Activated CD4-positive, alpha-beta T cell treated with anti-CD3 and anti-CD28 coated beads, Interleukin-2, Interleukin-6, amounts not matched to agents 100 ng/mL and 50 ng/mL, durations not matched to agents 16 hours and 8 hours (primary cell): ENCODE results near the gene USP51.
"Not testable (repeated sequence)": the region's sequence is repeated elsewhere in the genome, so short reads cannot be mapped to it uniquely, and the experiment has no call there.

Experiments used
- DNase-seq: peaks from one replicate; pipeline ENCODE4 v3.0.0-alpha.2; 2020

The USP51 gene

DNA sequence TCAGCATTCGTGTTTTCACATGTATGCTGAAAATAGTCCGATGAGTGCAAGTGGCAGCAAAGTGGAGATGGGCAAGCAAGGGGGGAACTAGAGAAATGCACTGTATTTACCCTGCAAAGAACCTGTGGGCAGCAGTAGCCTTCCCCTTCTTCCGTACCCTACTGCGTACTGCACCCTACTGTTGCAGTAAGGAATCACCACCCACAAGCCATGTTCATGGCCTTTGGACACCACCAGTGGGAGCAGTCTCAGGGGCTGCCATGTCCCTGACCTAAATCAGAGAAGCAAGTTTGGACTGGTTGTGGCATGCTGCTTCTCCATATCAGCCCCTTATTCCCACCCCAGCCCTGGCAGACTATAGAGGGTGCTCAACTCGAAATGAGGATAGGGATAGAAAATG is 25.6 kb downstream of the USP51 start:
- DNase-seq: not testable (repeated sequence)

DNA sequence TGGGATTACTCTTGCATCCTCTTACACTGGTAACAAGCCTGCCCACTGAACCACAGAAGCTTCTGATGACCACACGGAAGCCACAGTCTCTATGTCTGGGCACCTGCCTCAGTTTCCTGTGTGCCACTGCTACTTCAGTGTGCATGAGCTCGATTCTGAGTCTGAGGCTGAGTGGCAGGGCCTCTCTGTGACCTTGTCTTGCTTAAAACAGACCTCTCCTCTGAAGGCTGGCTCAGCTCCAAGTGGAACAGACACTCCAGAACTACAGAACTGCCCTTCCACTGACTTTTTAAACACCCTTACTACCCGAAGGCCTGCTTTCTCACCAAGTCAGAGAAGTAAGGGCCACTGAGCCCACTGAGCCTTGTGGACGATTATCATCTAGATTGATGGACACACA is 29.7 kb downstream of the USP51 start:
- not testable (repeated sequence) for DNase-seq

DNA sequence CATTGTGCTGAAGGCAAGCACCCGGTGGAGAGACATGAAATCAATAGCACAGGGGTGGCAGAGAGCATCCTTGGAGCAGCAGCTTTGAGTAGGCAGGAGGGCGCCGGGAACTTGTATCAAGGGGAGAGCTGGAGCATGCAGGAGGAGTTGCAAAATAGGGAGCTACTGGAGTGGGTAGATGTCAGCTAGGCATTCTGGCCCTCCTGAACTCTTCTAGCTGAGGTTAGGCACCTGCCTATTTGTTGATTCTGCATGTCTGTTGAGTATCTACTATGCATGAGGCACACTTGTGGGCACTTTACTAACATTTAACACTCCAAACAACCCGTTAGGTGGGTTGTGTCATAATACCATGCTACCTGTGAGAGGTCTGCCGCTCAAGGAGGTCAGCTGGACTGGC is 30.2 kb downstream of the USP51 start:
- not testable (repeated sequence) for DNase-seq

DNA sequence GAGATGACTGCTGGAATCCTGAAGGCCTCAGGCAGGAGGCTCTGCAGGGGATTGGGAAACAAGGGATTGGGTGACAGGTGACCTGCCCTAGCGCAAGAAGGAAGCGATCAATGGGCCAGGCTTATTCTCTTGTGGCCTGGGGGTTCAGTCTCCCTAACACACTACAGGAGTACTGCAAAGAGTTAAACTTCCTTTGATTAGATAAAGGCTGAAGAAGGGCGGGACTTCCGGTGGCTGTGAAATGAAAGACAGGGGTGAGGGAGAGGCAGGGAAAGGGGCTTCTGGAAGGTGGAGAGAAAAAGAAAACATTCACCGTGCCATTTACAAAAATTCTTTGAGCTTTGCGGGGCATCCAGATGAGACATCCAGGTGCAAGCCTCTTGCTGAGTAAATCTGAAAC is 33.9 kb downstream of the USP51 start:
- not testable (repeated sequence) for DNase-seq

DNA sequence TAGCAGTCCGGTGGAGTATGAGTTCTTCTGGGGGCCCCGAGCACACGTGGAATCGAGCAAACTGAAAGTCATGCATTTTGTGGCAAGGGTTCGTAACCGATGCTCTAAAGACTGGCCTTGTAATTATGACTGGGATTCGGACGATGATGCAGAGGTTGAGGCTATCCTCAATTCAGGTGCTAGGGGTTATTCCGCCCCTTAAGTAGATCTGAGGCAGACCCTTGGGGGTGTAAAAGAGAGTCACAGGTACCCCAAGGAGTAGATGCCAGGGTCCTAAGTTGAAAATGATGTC is 36.9 kb downstream of the USP51 start:
- no peak for DNase-seq

DNA sequence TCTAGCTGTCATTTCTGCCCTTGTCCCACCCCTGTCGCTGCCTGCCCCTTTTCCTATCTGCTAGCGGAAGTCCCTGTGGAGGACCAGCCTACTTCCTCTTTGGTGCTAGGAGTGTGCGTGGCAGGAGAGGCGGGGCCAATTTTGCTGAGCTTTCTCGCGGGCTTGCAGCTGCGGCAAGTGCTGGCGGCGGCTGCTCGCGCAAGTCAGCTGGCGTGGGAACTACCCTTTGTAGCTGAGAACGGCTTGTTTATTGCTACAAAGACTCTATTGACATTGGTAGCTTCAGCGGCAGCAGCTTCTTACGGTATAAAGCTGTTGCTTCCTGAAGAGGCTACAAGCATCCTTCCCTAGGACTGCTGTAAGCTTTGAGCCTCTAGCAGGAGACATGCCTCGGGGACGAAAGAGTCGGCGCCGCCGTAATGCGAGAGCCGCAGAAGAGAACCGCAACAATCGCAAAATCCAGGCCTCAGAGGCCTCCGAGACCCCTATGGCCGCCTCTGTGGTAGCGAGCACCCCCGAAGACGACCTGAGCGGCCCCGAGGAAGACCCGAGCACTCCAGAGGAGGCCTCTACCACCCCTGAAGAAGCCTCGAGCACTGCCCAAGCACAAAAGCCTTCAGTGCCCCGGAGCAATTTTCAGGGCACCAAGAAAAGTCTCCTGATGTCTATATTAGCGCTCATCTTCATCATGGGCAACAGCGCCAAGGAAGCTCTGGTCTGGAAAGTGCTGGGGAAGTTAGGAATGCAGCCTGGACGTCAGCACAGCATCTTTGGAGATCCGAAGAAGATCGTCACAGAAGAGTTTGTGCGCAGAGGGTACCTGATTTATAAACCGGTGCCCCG is 37.4 kb downstream of the USP51 start, which contains the start of gene MAGEH1:
MAGEH1 (plus strand) TSS at position 138 of the 843 bp plus-strand sequence; CDS start at position 386, 248 bp downstream.
- peak; percentile 83 for DNase-seq

DNA sequence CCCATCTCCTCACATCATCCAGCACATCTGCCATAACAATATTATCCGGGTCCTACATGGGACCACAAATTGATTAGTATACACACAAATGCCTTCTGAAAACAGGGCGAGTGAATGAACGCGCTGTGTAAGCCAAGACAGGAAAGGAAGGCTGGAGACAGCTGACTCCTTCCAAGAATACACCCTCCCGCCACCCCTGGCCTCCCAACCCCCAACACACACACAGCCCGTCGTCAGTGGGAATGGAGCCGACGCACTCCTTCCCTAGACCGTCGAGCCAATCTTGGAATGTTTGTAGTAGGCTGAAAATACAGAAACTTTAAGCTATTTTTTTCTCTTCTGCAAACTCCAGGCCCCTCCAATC is 38.0 kb downstream of the USP51 start:
- DNase-seq: peak; percentile 1

DNA sequence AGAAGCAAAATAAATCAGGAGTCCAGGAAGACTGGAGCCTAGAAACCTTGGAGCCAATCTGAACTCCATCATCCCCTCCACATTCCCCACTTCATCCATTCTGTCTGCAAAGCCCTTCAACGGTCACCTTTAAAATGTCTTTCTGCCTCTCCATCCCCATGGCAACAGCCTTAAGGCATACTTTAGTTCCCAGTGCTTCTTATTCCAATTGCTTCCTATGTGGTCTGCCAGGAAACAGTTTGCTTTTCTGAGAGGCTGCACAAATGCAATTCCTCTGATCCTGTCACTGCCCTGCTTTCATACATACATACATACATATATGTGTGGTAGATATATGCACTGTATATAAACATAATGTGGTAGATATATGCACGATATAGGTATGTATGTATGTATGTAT is 38.5 kb downstream of the USP51 start:
- no peak for DNase-seq

DNA sequence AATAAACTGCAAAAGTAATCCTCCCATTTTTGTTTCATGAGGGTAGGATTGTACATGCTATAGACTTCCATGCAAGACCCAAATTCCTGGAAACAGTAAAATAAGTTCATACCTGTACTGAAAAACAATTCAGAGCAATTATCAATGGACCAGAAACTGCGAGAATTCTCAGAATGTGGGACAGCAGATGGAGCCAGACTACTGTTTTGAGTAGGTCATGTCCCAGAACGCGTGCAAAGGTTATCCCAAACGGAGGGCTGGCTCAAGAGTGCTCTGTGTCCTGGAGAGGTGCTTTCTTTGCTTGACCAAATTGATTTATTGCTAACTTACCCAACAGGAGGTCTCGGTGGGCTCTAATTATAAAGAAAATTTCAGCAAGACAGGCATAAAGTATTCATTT is 39.4 kb downstream of the USP51 start:
- no peak for DNase-seq

DNA sequence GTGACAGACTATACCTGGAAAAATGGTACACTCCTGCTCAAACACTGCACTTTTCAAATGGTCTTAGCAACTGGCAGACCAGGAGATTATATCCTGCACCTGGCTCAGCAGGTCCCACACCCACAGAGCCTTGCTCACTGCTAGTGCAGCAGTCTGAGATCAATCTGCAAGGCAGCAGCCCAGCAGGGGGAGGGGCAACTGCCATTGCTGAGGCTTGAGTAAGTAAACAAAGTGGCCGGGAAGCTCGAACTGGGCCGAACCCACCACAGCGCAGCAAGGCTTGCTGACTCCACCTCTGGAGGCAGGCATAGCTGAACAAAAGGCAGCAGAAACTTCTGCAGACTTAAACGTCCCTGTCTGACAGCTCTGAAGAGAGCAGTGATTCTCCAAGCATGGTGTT is 46.2 kb downstream of the USP51 start:
- DNase-seq: not testable (repeated sequence)
